ENCODE measurements around the gene SAE1.

DNA sequence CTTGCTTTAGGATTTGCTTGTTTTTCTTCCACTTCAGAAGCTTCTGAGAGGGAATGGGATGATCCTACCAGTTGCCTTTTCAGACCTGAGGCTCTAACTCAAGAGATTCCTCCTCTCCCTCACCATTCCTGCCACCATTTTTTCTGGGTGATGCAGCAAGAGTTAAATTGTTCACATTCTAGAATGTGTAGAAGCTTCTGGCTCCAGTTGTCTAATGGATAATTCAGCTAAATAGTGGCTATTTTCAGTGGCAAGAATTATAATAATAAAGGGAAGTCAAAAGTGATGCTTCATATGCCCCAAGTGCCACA, 79.5 kb downstream of the SAE1 start:
- no peak for TF ChIP-seq POLR2A (IDR thresholded peaks at IDR 0.05)
- TF ChIP-seq, protein P1, sequence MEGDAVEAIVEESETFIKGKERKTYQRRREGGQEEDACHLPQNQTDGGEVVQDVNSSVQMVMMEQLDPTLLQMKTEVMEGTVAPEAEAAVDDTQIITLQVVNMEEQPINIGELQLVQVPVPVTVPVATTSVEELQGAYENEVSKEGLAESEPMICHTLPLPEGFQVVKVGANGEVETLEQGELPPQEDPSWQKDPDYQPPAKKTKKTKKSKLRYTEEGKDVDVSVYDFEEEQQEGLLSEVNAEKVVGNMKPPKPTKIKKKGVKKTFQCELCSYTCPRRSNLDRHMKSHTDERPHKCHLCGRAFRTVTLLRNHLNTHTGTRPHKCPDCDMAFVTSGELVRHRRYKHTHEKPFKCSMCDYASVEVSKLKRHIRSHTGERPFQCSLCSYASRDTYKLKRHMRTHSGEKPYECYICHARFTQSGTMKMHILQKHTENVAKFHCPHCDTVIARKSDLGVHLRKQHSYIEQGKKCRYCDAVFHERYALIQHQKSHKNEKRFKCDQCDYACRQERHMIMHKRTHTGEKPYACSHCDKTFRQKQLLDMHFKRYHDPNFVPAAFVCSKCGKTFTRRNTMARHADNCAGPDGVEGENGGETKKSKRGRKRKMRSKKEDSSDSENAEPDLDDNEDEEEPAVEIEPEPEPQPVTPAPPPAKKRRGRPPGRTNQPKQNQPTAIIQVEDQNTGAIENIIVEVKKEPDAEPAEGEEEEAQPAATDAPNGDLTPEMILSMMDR (IDR thresholded peaks at IDR 0.05), result no peak
